Nasal cavity respiratory epithelium epithelial cell of viscerocranial mucosa (primary cell): ENCODE results near the gene GUCY2F. TPM values are rescaled to one million over a fixed set of nuclear protein-coding genes. Genes with fewer than 3 reads are reported as not detected.

ENCODE experiments used
- total RNA-seq: library from RNA; depleted of rRNA; stranded (reverse); fragments of >200 nt; gene quantifications from 2 replicates; pipeline ENCODE4 v1.2.3, GENCODE V29; 2014

Gene GUCY2F
- not detected in 2 replicates for total RNA-seq

GRCh38 chrX:109481986-109482385 is at the start of gene GUCY2F:
Gene GUCY2F (minus strand): TSS chrX:109482086. CDS start chrX:109475936, 6,150 bp downstream.

Other genes starting within 250 kb of the GUCY2F start
- 11.9 and 17.8 TPM in 2 replicates for gene NXT2, start 54.8 kb upstream of the GUCY2F start, total RNA-seq
- gene KCNE5, start 143.1 kb upstream of the GUCY2F start, total RNA-seq, result under 0.01 and 0.07 TPM in 2 replicates